Neural progenitor cell (in vitro differentiated cells): Measurements from ENCODE around the gene EPS8. TPM values are rescaled to one million over a fixed set of nuclear protein-coding genes. Genes with fewer than 3 reads are reported as not detected.

Experiments used
- DNase-seq: peaks from one replicate; pipeline ENCODE4 v3.0.0-alpha.2; 2016; ENCODE audit warnings: low spot score
- H2AFZ ChIP-seq: fragments of 200-600 bp; sonication (generic); replicated peaks from 2 replicates; pipeline ENCODE4 v1.6.1; 2016; ENCODE audit warnings: antibody characterized with exemption
- H3F3A ChIP-seq: fragments of 200-600 bp; sonication (generic); 2 replicates; pipeline ENCODE4 v1.6.1; 2016; ENCODE audit warnings: antibody characterized with exemption, low read depth
- H3K27ac ChIP-seq: fragments of 200-600 bp; sonication (generic); 2 replicates; pipeline ENCODE4 v1.5.1; 2016; ENCODE audit warnings: mild to moderate bottlenecking
- H3K27me3 ChIP-seq: fragments of 200-600 bp; sonication (generic); 2 replicates; pipeline ENCODE4 v1.6.1; 2016; ENCODE audit warnings: mild to moderate bottlenecking, moderate library complexity
- H3K36me3 ChIP-seq: fragments of 200-600 bp; sonication (generic); 2 replicates; pipeline ENCODE4 v1.5.1; 2016
- H3K4me1 ChIP-seq: fragments of 200-600 bp; sonication (generic); 2 replicates; pipeline ENCODE4 v1.6.1; 2016; ENCODE audit warnings: mixed run types
- H3K4me2 ChIP-seq: fragments of 200-600 bp; sonication (generic); 2 replicates; pipeline ENCODE4 v1.6.1; 2016
- H3K4me3 ChIP-seq: fragments of 200-600 bp; sonication (generic); 2 replicates; pipeline ENCODE4 v1.5.1; 2016
- H3K79me2 ChIP-seq: fragments of 200-600 bp; sonication (generic); 2 replicates; pipeline ENCODE4 v1.6.1; 2016; ENCODE audit warnings: low read depth
- H3K9ac ChIP-seq: fragments of 200-600 bp; sonication (generic); 2 replicates; pipeline ENCODE4 v1.6.1; 2016
- H3K9me3 ChIP-seq: fragments of 200-600 bp; sonication (generic); 2 replicates; pipeline ENCODE4 v1.5.1; 2016; ENCODE audit warnings: low read depth
- H4K20me1 ChIP-seq: fragments of 200-600 bp; sonication (generic); 2 replicates; pipeline ENCODE4 v1.6.1; 2016; ENCODE audit warnings: low read depth
- H3K27ac Mint-ChIP-seq: 3 replicates; pipeline ENCODE4 v1.8.0; 2021; ENCODE audit warnings: mixed read lengths
- H3K27me3 Mint-ChIP-seq: 2 replicates; pipeline ENCODE4 v1.8.0; 2022; ENCODE audit warnings: low read depth, mild to moderate bottlenecking, inconsistent platforms, moderate library complexity, mixed read lengths; ENCODE audit not compliant: insufficient read depth
- H3K36me3 Mint-ChIP-seq: 3 replicates; pipeline ENCODE4 v1.8.0; 2021; ENCODE audit warnings: mixed read lengths
- H3K4me1 Mint-ChIP-seq: 3 replicates; pipeline ENCODE4 v1.8.0; 2021; ENCODE audit warnings: mixed read lengths
- H3K4me3 Mint-ChIP-seq: 3 replicates; pipeline ENCODE4 v1.8.0; 2021; ENCODE audit warnings: mild to moderate bottlenecking, moderate library complexity, mixed read lengths
- H3K9me3 Mint-ChIP-seq: 3 replicates; pipeline ENCODE4 v1.8.0; 2020; ENCODE audit warnings: mixed read lengths
- EZH2 ChIP-seq: fragments of 200-600 bp; sonication (generic); IDR thresholded peaks from 2 replicates; pipeline ENCODE4 v1.6.1; 2017; ENCODE audit warnings: antibody characterized with exemption, mild to moderate bottlenecking, moderate library complexity
- EZH2phosphoT487 ChIP-seq: fragments of 200-600 bp; sonication (generic); IDR thresholded peaks from 2 replicates; pipeline ENCODE4 v1.6.1; 2017; ENCODE audit warnings: antibody characterized with exemption
- total RNA-seq: library from RNA; depleted of rRNA; stranded (reverse); fragments of >200 nt; gene quantifications from 2 replicates; pipeline ENCODE4 v1.2.3, GENCODE V29; 2015; ENCODE audit warnings: low replicate concordance
- TF ChIP-seq, protein P1 (sequence below): fragments of 200-600 bp; sonication (generic); IDR thresholded peaks from 2 replicates; pipeline ENCODE4 v1.5.1; 2017; ENCODE audit warnings: antibody characterized with exemption, mild to moderate bottlenecking

The EPS8 gene
- total RNA-seq, 1 donor from 2014 or later, result 17.0 TPM

DNA sequence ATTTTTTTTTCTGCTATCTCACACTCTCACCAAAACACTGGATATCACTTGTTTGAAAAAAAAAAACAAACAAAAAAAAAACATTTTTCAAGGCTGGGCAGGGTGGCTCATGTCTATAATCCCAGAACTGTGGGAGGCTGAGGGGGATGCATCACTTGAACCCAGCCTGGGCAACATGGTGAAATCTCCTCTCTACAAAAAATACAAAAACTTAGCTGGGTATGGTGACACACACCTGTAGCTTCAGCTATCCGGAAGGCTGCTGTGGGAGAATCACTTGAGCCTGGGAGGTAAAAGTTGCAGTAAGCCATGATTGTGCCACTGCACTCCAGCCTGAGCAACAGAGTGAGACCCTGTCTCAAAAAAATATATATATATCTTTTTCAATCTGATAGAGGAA lies 66.2 kb downstream of the EPS8 start:
- no peaks in the 10 kb centered on the region for H3K9me3 ChIP-seq
- H3K4me2 ChIP-seq, result no peak overlapping the region
- H2AFZ ChIP-seq, result no peak overlapping the region
- no peaks in the 10 kb centered on the region for H3K27me3 Mint-ChIP-seq
- H3K27ac ChIP-seq, result no peak overlapping the region
- peaks cover 29% of the 10 kb centered on the region for H3K4me1 Mint-ChIP-seq
- H3K27me3 ChIP-seq, result no peaks in the 10 kb centered on the region
- no peaks in the 10 kb centered on the region for H3K9me3 Mint-ChIP-seq
- H3K4me3 Mint-ChIP-seq, result no peak overlapping the region
- peaks cover 2% of the 10 kb centered on the region for H3K36me3 Mint-ChIP-seq
- TF ChIP-seq EZH2phosphoT487 (no peak), EZH2 (no peak)
- TF ChIP-seq, protein P1, sequence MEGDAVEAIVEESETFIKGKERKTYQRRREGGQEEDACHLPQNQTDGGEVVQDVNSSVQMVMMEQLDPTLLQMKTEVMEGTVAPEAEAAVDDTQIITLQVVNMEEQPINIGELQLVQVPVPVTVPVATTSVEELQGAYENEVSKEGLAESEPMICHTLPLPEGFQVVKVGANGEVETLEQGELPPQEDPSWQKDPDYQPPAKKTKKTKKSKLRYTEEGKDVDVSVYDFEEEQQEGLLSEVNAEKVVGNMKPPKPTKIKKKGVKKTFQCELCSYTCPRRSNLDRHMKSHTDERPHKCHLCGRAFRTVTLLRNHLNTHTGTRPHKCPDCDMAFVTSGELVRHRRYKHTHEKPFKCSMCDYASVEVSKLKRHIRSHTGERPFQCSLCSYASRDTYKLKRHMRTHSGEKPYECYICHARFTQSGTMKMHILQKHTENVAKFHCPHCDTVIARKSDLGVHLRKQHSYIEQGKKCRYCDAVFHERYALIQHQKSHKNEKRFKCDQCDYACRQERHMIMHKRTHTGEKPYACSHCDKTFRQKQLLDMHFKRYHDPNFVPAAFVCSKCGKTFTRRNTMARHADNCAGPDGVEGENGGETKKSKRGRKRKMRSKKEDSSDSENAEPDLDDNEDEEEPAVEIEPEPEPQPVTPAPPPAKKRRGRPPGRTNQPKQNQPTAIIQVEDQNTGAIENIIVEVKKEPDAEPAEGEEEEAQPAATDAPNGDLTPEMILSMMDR, result no peak
- no peaks in the 10 kb centered on the region for H4K20me1 ChIP-seq
- no peak overlapping the region for H3K4me3 ChIP-seq
- peaks cover 5% of the 10 kb centered on the region for H3K4me1 ChIP-seq
- no peaks in the 10 kb centered on the region for H3K79me2 ChIP-seq
- no peak for DNase-seq
- H3F3A ChIP-seq, result no peaks in the 10 kb centered on the region
- no peak overlapping the region for H3K9ac ChIP-seq
- no peaks in the 10 kb centered on the region for H3K36me3 ChIP-seq
- no peak overlapping the region for H3K27ac Mint-ChIP-seq

DNA sequence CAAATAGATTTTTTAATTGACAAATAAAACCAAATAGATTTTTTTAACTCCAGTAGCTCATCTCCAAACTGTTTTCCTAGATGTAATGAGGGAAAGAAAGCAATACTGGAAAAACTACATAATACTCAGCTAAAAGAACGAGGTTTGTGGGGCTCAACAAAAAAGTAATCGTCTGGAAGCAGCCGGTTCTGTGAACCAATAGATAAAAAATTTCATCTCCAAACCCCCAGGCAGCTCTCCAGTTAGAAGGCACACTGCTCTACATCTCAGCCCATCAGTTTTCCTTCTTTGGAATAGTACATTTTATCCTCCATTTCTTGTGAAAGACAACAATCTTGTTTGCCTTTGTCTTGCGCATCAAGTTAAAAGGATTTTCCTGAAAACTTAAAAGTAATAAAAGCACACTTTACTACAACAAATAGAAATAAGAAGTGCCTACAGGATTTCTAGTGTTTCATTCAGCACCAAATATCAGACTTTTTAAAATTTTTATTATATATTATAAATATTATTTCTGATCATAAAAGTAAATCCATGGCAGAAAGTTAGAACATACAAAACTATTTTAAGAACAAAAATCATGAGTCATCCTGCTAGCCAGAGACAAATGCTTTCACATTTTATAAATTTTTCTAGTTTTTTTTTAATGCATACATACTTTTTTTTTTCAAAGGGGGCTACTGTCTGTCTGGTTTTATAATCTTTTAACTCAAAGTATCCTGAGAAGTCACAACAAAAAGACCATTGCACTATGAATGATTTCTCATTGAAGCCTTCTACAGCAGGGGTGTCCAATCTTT lies 67.7 kb downstream of the EPS8 start:
- peaks cover 5% of the 10 kb centered on the region for H3K4me1 ChIP-seq
- Mint-ChIP-seq H3K27ac (peak overlapping the region; percentile 80), H3K27me3 (no peaks in the 10 kb centered on the region), H3K36me3 (peaks cover 5% of the 10 kb centered on the region), H3K4me3 (no peak overlapping the region), H3K4me1 (peaks cover 25% of the 10 kb centered on the region), H3K9me3 (no peaks in the 10 kb centered on the region)
- no peak overlapping the region for H2AFZ ChIP-seq
- no peak overlapping the region for H3K27ac ChIP-seq
- H3K4me2 ChIP-seq, result no peak overlapping the region
- no peak overlapping the region for H3K9ac ChIP-seq
- no peaks in the 10 kb centered on the region for H4K20me1 ChIP-seq
- no peak overlapping the region for H3K4me3 ChIP-seq
- H3K9me3 ChIP-seq, result no peaks in the 10 kb centered on the region
- H3K36me3 ChIP-seq, result no peaks in the 10 kb centered on the region
- no peak for DNase-seq
- H3K27me3 ChIP-seq, result no peaks in the 10 kb centered on the region
- TF ChIP-seq EZH2 (no peak), EZH2phosphoT487 (no peak)
- TF ChIP-seq, protein P1, result no peak
- no peaks in the 10 kb centered on the region for H3K79me2 ChIP-seq
- H3F3A ChIP-seq, result no peaks in the 10 kb centered on the region

DNA sequence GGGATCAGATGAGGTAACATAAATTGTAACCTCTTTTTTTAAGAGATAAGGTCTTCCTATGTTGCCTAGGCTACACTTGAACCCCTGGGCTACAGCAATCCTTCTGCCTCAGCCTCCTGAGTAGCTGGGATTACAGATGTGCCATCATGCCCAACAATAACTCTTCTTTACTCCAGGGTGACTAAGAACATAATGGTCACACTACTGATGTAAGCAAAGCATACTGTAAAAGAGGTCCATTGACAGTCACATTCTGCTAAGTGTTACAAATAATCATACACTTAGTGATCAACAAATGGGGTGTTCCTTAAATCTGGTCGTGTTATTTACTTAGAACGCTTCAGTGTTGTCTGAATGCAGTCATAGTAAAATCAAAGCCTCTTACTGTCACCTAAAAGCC lies 68.9 kb downstream of the EPS8 start:
- TF ChIP-seq EZH2phosphoT487, result no peak
- TF ChIP-seq, protein P1, result no peak
- TF ChIP-seq EZH2, result no peak

More for the DNA sequence above, 68.9 kb downstream of the EPS8 start:
- Mint-ChIP-seq H3K9me3 (peaks cover 3% of the 10 kb centered on the region), H3K27ac (no peak overlapping the region), H3K4me1 (peaks cover 17% of the 10 kb centered on the region), H3K4me3 (no peak overlapping the region), H3K36me3 (peaks cover 3% of the 10 kb centered on the region), H3K27me3 (no peaks in the 10 kb centered on the region)
- Histone ChIP-seq H3K4me1 (no peaks in the 10 kb centered on the region), H4K20me1 (no peaks in the 10 kb centered on the region), H3K79me2 (no peaks in the 10 kb centered on the region), H2AFZ (no peak overlapping the region), H3K4me2 (no peak overlapping the region), H3K27me3 (no peaks in the 10 kb centered on the region), H3F3A (no peaks in the 10 kb centered on the region), H3K4me3 (no peak overlapping the region), H3K36me3 (no peaks in the 10 kb centered on the region), H3K9ac (no peak overlapping the region), H3K27ac (no peak overlapping the region), H3K9me3 (no peaks in the 10 kb centered on the region)
- DNase-seq, result no peak
